Spleen (tissue), 7 donors: ENCODE measurements around the gene VDAC1.

ENCODE experiments used
- CTCF ChIP-seq, 11 experiments: fragments of 200-600 bp in 7 of 11; fragments of 450-650 bp in 4 of 11; sonication (generic) in 4 of 11; IDR thresholded peaks in 8 of 11; conservative IDR thresholded peaks in 3 of 11; 1 replicate in 7 of 11; 2 replicates in 4 of 11; pipeline versions ENCODE4 v1.4.0 to v1.8.0; 2016 to 2021; ENCODE audit warnings: antibody characterized with exemption in 11 of 11, inconsistent platforms in 4 of 11, mild to moderate bottlenecking in 1 of 11
- POLR2AphosphoS5 ChIP-seq, 3 donors: sonication (generic); formaldehyde crosslinking; IDR thresholded peaks; one replicate each; pipeline ENCODE4 v1.5.1; 2017; ENCODE audit warnings: antibody characterized with exemption in 3 of 3
- donor health status: DM: no; HTN: no; CAD: no; lungs with moderate emphysema.
- donor health status: DM: no; HTN: no; CAD: no.
- donor health status: DM: no; HTN: no; CAD: no.

DNA sequence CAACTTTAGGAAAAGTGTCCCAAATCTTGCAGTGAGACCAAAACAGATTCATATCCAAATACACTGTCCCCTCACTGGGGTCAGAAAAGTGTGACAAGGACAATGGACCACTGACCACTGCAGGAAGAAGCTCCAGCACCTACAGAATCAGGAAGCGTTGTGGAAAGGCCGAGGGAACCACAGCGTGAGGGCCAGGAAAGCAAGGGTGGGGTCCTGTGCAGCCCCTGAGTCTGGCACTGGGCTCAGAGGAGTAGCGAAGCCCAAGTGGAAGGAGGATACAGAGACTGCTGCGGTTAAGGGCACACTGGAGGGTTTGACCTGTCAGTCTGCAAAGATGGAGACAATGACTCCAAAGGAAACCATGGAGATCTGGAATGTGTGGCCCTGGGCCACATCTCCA, 73.2 kb downstream of the VDAC1 start:
- no peak for TF ChIP-seq CTCF (IDR thresholded peaks at IDR 0.05 in 8 of 11, conservative IDR thresholded peaks at IDR 0.05 in 3 of 11)
- TF ChIP-seq POLR2AphosphoS5 (IDR thresholded peaks at IDR 0.05): no peak
